B cell (primary cell): ENCODE data around the gene TMC3.

Source experiments
- CTCF ChIP-seq: fragments of 200-600 bp; IDR thresholded peaks from one replicate; pipeline ENCODE4 v1.8.0; 2022; ENCODE audit warnings: antibody characterized with exemption, mild to moderate bottlenecking
- EZH2 ChIP-seq: IDR thresholded peaks from 2 replicates; pipeline ENCODE4 v1.6.1; 2012; ENCODE audit warnings: borderline replicate concordance, low read depth, mild to moderate bottlenecking, moderate library complexity, low read length; ENCODE audit not compliant: insufficient read depth, poor library complexity, severe bottlenecking

DNA sequence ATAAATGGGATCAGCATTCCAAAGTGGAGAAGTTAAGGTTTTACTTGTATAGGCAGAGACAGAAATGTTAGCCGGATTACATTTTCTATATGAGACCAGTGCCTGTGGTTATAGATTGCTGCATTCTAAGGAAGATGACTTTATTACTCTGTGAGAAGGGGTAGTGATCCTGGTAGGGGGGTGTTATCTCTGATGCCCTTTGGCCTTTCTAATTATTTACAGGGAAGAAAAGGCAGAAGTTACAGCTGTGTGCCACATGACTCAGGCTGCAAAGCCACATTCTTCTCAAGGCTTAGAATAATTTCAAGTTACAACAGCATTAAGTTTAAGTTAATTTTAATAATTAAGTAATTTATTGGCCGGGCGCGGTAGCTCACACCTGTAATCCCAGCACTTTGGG is 2.2 kb upstream of the TMC3 start:
- no peak for TF ChIP-seq CTCF
- TF ChIP-seq EZH2, result no peak
